Left ventricle myocardium inferior (tissue), 1 donor: ENCODE data around the gene RBM4. TPM values are rescaled to one million over a fixed set of nuclear protein-coding genes. Genes with fewer than 3 reads are reported as not detected.
"Not testable (repeated sequence)": the region's sequence is repeated elsewhere in the genome, so short reads cannot be mapped to it uniquely, and the experiment has no call there.

Experiments used
- DNase-seq: peaks from one replicate; pipeline ENCODE4 v3.0.0-alpha.2; 2020
- H3K27ac ChIP-seq: fragments of 200-600 bp; replicated peaks from 2 replicates; pipeline ENCODE4 v1.8.0; 2021
- H3K27me3 ChIP-seq: fragments of 200-600 bp; 2 replicates; pipeline ENCODE4 v1.8.0; 2021; ENCODE audit warnings: low read depth
- H3K36me3 ChIP-seq: fragments of 200-600 bp; 2 replicates; pipeline ENCODE4 v1.8.0; 2021
- H3K4me1 ChIP-seq: fragments of 200-600 bp; 2 replicates; pipeline ENCODE4 v1.8.0; 2021
- H3K4me3 ChIP-seq: fragments of 200-600 bp; 2 replicates; pipeline ENCODE4 v1.8.0; 2021; ENCODE audit warnings: mild to moderate bottlenecking, moderate library complexity
- H3K9me3 ChIP-seq: fragments of 200-600 bp; replicated peaks from 2 replicates; pipeline ENCODE4 v1.8.0; 2021
- intact Hi-C: fragments of 100-400 bp; cut with micrococcal nuclease; formaldehyde crosslinking; loops from one replicate; pipeline ENCODE4 v1.11.0; 2022
- total RNA-seq: library from RNA; stranded (reverse); fragmentation: NEBNext Ultra II Directional; extraction: Animal tissue kit (Norgen Biotek cat#: 25700); gene quantifications from one replicate; pipeline ENCODE4 v1.2.1, GENCODE V29; 2021
- TF ChIP-seq, protein P1 (sequence below): fragments of 200-600 bp; IDR thresholded peaks from 2 replicates; pipeline ENCODE4 v1.8.0; 2021; ENCODE audit warnings: antibody characterized with exemption, mild to moderate bottlenecking, borderline replicate concordance
- donor health status: DM: no; HTN: yes; CAD: no; lungs with severe emphysema.

RBM4 gene
- total RNA-seq, 1 donor from 2014 or later: 57.1 TPM

DNA sequence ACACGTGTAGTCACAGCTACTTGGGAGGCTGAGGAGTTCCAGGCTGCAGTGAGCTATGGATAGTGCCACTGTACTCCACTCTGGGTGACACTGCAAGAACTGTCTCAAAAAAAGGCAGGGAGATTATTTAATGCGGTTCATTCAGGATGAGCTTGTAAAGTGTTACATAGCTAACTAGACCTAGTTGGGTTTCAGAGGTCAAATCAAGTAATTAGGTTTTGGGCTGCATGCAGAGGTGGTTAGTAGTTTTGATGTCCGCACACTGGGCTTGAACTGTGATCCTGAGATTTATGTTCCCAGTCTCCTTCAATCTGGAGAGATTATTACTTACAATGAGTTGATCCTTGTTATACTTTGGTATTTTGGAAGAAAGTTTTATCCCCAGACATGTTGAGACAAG lies 2.1 kb upstream of the RBM4 start:
- intact Hi-C loops: no loop called here
- no peak for DNase-seq
- Histone ChIP-seq H3K4me3 (no peak overlapping the region), H3K27ac (no peak overlapping the region), H3K36me3 (peaks cover 23% of the 10 kb centered on the region), H3K4me1 (peaks cover 60% of the 10 kb centered on the region), H3K9me3 (no peaks in the 10 kb centered on the region), H3K27me3 (no peaks in the 10 kb centered on the region)
- TF ChIP-seq, protein P1, sequence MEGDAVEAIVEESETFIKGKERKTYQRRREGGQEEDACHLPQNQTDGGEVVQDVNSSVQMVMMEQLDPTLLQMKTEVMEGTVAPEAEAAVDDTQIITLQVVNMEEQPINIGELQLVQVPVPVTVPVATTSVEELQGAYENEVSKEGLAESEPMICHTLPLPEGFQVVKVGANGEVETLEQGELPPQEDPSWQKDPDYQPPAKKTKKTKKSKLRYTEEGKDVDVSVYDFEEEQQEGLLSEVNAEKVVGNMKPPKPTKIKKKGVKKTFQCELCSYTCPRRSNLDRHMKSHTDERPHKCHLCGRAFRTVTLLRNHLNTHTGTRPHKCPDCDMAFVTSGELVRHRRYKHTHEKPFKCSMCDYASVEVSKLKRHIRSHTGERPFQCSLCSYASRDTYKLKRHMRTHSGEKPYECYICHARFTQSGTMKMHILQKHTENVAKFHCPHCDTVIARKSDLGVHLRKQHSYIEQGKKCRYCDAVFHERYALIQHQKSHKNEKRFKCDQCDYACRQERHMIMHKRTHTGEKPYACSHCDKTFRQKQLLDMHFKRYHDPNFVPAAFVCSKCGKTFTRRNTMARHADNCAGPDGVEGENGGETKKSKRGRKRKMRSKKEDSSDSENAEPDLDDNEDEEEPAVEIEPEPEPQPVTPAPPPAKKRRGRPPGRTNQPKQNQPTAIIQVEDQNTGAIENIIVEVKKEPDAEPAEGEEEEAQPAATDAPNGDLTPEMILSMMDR: no peak

DNA sequence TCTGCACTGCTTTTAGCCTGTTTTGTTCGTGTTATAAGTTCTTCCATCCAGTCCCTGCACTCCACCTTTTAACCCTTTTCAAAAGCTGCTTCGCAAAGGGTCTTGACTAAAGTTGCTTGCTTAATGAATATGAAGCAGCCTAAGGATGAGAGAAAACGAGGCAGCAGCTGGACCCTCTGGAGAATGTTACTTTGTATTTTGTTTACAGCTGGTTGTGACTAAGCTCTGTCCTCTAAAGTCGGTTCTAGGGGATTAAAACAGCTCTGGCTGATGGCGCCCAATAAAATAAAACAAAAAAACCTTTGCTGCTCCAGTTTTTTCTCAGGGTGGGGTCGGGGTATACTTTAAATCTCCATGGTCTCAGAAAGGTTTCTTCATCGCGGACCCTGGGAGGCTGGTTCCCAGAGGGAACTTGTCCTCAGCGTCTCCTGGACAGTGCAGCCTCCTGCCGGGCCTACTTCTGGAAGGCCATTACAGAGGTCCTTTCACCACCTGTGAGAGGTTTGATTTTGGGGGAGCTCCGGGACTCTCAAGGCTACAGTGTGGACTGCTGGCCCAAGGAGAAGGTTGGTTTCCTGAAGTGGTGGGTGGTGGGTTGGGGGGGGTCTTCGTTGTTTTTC lies 836 bp upstream of the RBM4 start:
- peaks cover 63% of the 10 kb centered on the region for H3K4me1 ChIP-seq
- TF ChIP-seq, protein P1: no peak
- H3K4me3 ChIP-seq: peak overlapping the region; percentile 88
- H3K27me3 ChIP-seq: no peaks in the 10 kb centered on the region
- no peaks in the 10 kb centered on the region for H3K9me3 ChIP-seq
- intact Hi-C loops: no loop called here
- peaks cover 34% of the 10 kb centered on the region for H3K36me3 ChIP-seq
- no peak for DNase-seq
- H3K27ac ChIP-seq: peak overlapping the region; percentile 94

DNA sequence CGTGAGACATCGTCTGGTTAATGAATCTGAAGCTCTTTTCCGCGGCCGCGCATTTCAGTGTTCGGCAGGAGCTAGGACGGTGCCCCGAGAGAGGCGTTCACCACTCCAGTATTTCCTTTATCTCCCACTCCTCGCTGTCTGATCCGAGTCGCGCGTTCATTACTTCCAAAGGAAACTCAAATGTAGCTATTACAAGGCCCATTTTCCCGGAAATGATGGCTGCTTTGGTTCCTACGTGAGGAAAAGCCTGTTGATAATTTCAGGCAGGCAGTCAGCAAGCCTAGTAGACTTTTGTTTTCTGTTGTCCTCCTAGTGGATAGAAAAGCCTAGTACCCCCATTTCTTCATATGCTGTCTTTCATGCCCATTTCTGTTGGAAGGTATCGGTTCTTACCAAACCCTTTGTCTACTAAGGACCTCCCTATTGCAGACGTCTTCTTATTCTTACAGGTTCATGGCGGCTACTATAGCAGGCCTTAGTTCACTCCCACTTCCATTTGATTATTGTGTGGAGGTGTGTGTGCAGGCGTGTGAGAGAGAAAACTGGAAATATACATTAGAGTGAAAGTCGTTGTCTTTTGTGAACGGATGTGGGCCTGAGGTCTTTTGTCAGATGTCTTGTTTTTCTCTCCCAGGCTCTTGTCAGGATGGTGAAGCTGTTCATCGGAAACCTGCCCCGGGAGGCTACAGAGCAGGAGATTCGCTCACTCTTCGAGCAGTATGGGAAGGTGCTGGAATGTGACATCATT lies 737 bp downstream of the RBM4 start:
- peak overlapping the region; percentile 94 for H3K27ac ChIP-seq
- intact Hi-C loops: no loop called here
- peaks cover 77% of the 10 kb centered on the region for H3K4me1 ChIP-seq
- TF ChIP-seq, protein P1: no peak
- peaks cover 40% of the 10 kb centered on the region for H3K36me3 ChIP-seq
- DNase-seq: no peak
- H3K4me3 ChIP-seq: peak overlapping the region; percentile 88
- no peaks in the 10 kb centered on the region for H3K27me3 ChIP-seq
- H3K9me3 ChIP-seq: no peaks in the 10 kb centered on the region

DNA sequence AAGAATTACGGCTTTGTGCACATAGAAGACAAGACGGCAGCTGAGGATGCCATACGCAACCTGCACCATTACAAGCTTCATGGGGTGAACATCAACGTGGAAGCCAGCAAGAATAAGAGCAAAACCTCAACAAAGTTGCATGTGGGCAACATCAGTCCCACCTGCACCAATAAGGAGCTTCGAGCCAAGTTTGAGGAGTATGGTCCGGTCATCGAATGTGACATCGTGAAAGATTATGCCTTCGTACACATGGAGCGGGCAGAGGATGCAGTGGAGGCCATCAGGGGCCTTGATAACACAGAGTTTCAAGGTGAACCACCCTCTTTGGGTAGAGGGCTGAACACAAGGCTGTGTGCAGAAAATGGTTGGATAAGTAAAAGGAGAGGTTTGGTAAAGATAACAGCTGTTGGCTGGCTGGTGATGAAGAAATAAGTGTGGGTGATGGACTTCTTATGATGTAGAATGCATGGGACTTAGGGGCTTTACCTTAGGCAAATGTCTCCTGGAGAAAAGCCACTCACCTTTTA lies 1.4 kb downstream of the RBM4 start:
- DNase-seq, H3K9me3 ChIP-seq, H3K27me3 ChIP-seq, intact Hi-C loops: not testable (repeated sequence)
- Histone ChIP-seq H3K36me3 (peaks cover 46% of the 10 kb centered on the region), H3K4me1 (peaks cover 78% of the 10 kb centered on the region), H3K4me3 (peak overlapping the region; percentile 88), H3K27ac (peak overlapping the region; percentile 46)

DNA sequence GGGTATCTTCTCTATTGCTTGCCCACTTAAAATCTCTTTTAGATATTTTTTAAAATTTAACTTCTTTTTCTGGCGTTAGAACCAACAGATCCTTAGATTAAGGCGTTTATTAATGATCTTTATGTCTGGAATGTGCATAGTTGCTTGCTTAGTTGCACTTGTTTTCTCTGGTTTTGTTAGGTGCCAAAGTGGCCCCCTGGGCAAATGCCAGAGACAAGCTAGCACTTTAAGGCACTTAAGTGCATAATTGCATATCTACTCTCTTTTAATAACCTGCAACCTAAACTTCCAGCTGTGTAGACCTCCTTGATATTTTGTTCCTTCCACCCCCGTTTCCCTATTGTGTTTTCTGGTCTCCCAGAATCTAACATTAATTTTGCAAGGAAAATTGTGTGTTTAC lies 3.3 kb downstream of the RBM4 start:
- peaks cover 66% of the 10 kb centered on the region for H3K36me3 ChIP-seq
- DNase-seq: no peak
- TF ChIP-seq, protein P1: no peak
- peak overlapping the region; percentile 88 for H3K4me3 ChIP-seq
- peaks cover 97% of the 10 kb centered on the region for H3K4me1 ChIP-seq
- no peaks in the 10 kb centered on the region for H3K9me3 ChIP-seq
- peak overlapping the region; percentile 46 for H3K27ac ChIP-seq
- no peaks in the 10 kb centered on the region for H3K27me3 ChIP-seq
- intact Hi-C loops: no loop called here
